ENCODE results near the gene PPM1A.

PPM1A gene

DNA sequence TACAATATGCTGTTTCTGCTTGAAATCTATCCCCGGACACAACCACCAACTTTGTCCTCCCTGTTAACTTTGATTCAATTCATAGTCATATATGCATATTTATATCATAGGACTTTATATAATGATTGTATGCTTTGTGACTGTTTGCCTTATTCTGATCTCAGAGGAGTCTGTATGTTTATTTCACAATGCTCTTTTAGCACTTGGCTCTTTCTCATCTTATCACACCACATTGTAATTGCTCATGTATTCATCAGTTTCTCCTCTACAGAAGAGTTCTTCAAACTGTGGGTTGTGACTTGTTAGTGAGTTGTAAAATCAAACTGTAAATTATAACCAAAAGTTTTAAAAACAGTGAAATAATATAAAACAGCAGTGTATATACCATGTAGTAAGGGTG, 21.7 kb upstream of the PPM1A start:
- no peak for DNase-seq

DNA sequence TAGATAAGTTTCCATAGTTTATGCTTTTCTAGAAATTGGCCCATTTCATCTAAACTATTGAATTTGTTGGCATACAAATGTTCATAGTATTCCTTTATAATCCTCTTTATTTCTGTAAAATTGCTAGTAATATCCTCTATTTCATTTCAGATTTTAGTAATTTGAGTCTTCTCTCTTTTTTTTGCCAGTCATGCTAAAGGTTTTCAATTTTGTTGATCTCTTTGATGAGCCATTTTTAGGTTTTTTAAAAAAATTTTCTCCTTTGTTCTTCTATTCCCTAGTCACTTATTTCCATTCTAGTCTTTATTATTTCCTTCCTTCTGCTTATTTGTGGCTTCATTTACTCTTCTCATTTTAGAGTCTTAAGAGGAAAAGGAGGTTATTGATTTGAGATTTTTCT, 19.4 kb upstream of the PPM1A start:
- no peak for DNase-seq

DNA sequence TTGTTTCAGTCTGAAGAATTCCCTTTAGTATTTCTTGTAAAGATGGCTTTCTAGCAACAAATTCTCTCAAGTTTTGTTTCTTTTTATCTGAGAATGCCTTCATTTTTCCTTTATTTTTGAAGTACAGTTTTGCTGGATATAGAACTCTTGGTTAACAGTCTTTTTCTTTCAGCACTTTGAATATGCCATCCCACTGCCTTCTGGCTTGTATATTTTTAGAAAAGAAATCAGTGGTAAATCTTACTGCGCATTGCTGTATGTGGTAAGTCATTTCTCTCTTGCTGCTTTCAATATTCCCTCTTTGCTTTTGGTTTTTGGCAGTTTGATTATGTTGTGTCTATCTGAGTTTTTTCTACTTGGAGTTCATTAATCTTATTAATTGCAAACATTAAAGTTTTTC, 16.8 kb upstream of the PPM1A start:
- DNase-seq = no peak

DNA sequence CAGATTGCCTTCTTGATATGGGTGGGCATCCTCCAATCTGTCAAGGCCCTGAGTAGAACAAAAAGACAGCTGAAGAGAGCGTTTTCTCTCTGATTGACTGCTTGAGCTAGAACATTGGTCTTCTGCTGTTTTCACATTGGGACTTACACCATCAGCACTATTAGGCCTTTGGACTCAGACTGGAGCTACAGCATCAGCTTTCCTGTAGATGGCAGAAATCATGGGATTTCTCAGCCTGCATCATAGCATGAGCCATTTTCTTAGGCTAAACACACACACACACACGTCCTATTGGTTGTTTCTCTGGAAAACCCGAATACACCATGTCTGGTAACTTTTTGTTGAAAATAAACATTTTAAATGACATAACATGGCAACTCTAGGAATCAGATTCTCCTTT, 15.8 kb upstream of the PPM1A start:
- no peak for DNase-seq

DNA sequence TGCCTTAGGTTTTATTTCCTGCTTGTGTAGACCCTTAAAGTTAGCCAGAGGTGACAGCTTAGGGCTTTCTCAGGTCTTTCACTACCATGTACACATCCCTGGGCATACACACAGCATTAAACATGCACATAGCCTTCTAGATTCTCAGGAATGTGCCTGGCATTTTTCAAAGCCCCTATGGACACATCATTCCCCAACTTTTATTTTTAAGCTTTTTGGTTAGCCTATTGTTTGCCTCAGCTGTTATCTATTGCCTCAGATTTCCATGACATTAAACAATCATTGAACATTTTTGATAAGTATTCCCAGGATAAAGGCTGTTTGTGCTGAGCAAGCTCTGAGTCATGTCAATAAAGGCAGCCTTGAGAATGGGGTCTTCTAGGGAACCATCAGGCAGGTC, 15.1 kb upstream of the PPM1A start:
- DNase-seq = no peak

DNA sequence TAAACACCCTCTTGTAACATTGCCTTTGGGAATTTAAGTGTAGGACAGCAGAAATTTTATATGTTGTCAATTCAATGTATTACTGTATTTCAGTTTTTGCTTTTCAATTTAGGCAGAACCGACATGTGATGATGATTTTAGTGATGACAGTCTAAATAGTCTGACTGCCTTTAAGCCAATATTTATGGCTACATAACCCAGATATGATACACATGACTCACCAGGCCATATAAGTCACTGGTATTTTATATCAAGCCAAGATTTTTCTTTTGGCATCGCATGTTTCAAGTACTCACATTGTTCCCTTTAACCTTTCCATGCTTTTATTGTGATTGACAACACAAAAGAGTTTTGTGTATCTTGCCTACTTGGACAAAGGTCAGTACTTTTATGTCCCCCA, 13.6 kb upstream of the PPM1A start:
- no peak for DNase-seq

DNA sequence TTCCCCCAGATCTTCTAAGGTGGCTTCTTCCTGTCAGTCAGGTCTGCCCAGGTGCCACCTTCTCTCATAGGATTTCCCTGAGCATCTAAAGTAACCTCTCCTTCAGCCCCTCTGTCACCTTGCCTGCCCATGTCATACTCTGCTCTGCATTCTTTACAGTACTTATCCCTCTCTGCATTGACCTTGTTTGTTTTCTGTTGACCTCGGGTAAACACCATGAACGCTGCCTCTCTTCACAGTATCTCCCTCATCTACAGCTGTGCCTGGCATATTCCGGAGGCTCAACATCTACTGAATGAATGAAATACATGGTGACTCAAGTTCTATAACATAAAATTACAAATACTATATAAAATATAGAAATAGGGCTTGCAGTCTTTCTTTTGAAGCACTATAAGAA, 10.1 kb upstream of the PPM1A start:
- no peak for DNase-seq

DNA sequence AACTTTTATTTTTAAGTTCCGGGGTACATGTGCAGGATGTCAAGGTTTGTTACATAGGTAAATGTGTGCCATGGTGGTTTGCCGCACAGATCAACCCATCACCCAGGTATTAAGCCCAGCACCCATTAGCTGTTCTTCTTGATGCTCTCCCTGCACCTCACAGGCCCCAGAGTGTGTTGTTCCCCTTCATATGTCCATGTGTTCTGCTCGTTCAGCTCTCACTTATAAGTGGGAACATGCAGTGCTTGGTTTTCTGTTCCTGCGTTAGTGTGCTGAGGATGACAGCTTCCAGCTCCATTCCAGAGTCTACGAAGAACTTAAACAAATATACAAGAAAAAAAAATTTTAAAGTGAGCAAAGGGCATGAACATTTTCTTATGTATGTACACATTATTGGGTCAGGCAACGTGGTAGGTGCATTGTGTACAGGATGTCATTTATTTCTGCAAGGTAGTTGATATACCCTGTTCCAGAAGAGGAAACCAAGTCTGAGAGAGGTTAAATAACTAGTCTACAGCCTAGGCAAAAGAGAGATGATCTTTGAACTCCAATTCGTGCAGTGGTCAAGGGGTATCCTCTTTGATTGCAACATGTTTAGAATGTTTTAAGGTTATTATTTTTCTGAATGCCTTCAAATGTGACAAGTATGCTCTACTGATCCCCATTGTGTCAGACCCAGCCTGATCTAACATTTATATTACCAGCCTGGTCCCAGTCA, 8.7 kb upstream of the PPM1A start:
- no peak for DNase-seq

DNA sequence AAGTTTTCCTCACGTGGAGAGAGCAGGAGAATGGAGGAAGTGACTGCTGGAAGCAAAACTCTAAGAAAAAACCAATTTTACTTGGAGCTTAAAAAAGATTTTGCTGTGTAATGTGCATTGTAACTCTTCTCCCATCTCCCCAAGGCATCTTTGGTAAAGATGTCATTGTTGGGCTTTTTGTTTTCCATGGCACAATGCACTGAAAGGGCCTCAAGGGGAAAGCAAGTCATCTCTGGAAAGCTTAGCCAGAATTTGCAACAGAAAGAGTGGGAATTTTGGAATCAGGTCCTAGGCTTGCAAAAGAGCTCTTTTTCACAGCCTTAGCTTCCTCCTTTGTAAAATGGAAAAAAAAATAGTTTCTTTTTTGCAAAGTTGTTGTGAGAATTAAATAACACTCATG, 7.9 kb upstream of the PPM1A start:
- DNase-seq = no peak

DNA sequence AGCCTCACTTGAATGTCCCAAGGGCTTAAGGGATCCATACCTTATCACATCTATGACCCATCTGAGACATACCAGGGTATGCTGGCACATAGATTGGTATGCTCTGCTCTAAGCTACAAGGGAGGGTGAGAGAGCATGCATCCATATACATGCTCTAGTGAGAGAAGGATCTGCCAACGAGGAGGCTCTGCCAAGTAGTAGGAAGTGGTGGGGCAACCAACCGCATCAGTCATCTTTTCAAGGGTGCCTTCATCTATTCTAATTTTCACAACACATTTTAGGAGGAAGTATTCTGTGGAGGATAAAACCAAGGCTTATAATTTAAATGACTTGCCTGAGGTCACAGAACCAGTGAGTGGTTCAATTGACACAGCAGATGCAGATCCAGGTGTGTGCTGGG, 6.6 kb upstream of the PPM1A start:
- DNase-seq = no peak

DNA sequence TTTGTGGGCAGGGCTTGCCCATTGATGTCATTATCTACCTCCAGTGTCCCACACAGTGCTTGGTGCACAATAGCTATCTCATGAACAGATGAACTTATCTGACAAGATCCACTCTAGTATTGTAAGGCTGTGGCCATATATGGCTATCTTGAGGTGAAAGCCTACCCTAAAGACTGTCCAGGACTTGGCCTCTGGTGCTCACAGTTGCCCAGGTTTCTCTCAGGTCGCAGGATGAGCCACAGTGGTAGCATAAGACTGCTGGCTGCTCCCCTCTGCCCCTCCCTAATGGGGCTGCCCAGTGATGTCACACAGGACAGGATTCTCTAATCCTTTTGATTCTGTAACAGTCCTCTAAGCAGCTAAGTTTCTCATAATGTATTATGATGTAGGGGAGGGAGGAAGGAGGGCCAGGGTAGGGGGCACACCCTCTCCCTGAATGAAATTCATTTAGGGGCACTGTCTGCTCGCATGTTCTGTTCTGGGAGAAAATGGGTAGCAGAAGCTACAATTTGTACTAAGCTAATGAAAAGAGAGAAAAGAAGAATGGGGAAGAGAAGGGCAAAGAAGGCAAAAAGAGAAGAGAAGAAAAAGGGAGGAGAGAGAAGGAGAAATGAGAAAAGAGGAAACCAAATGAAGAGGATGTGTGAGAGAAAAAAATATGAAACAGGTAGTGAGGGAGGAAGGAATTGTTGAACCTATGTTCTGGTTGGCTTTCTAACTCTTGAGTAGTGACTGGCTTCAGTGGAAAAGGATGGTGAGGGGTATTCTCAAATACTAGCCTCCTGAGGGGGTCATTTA, 3.4 kb upstream of the PPM1A start:
- DNase-seq = no peak

DNA sequence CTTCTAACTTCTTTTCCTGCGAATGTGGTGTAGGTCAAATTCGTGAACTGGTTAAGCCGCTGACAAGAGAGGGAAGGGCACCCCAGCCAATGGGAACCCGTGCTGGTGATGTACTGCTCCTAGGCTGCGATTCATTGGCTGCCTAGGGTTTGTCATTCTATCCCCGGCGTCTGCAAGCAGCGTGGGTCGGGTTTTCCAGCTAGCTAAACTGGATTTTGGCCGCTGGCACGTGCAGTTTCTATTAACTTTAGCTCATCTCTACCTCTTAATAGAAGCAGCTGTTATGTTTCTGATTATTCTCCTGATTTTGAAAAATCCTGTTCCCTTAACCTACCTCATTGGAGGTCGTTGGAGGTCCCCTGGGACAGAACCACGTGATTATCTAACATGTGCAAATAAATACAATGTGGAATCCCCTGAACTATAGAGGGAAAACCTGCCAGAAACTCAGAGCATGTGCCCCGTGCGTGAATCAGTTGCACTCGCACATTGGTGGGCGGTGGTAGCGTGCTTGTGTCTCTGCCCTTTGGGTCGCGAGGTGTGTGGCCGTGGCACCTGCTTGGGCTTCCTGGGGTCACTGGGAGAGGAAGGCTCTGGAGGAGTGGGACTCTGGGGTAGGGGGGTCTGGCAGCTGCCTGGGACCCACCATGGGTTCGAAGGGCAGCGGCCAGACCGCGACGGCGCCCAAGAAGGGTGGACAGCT, 876 bp upstream of the PPM1A start:
- DNase-seq = peak; percentile 8

DNA sequence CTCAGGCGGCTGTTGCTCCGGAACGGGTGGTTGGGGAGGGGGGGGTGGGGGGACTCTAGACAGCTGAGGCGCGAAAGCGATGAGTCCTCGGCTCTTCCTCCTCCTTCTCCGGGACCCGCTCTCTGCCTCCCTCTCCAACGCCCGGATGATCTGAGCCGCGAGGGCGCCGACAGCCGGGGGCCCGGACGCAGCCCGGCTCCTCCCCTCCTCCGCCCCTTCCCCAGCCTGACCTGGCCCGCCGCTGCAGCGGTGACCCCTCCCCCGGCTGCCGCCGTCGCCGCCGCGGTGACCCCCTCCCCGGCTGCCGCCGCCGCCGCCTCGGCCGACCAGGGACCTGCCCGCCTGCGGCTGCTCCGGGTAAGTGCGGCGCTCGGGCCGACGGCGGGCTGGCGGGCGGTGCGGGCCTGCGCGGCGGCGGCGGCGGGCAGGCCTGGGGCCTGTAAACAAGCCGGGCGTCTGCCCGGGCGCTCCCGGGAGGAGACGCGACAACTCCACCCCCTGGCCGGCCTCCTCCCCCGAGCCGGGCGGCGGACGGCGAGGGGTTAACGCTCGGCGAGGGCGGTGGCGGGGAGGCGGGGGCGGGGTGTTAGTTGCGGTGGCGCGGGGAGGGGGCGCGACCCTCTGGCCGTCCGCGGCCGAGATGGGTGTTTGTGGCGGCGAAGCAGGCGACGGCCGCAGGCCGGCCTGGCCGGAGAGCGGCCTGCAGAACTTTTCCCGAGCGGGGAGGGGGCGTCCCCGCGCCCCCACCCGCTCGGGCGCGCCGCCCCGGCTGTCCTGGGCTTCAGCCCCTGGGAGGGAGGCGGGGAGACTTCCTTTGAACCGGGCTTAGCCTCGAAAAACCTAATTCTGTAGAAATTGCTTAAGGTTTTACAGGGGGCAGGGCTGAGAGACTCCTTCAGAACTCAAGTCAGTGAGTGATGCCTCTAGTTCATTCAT, 568 bp downstream of the PPM1A start:
- DNase-seq = no peak

DNA sequence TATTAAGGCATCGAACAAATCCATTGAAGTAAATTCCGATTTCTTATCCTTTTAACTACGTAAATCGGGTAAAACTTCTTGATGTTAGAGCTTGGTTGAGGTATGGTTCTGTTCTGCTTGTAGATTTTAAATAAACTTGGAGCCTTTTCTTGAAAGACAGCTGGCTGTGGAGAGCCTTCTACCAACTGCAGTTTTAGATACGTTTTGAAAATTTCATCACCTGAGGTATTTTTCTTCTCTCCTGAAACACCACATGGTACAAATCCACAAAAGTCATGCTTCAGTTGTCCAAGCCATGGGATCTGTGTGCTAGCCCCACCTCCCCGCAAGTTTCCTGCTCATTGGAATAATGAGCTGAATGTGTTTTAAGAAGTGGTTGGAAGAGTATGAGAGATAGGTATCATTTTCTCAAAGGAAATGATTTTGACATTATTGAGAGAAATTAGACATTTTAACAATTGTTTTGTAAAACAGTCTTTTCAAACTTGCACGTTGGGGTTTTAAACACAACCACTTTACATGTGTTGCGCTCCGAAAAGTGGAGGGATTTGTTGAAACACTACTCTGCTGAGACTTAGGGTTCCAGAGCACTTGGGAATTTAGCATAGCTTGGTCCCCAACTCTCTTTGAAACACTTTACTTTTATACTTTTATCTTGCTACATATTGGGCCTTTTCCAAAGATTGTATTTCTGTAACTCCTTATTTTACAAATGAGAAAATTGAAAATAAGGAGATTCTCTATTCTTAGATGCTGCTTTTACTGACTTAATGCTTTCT, 1.4 kb downstream of the PPM1A start:
- no peak for DNase-seq

DNA sequence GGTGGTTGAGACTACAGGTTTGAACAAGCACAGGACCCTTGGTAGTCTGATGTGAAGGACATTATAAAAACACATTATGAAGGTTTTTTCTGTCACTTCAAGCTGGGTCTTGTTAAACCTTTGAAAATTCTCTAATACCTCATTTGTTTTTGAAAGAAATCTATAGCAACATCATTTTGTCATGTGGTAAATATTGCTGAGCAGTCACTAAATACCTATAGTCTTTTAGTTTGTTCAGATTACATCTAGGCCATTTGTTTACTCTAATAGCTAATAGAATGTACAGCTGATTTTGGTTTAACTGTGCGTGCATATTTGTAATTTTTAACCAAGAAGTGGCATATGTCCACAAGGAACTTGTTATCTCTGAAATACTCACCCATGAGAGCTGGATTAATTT, 2.9 kb downstream of the PPM1A start:
- DNase-seq = no peak

DNA sequence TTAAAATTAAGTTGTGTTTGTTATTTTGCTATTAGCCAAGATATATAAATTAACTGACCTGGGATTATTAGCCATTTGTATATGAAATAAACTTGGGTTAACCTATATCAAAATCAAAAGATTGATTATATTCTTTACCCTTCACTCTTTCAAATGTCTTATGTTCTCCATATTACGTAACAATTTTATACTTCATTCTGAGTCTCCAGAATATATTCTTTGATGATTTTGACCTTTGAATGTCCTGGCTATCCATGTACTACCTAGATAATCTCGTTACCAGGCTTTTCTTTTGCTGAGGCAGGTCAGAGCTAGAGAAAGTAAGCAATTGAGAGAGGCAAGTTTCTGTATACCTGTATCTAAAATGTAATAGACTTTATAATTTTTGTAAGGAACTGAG, 3.6 kb downstream of the PPM1A start:
- DNase-seq = no peak

DNA sequence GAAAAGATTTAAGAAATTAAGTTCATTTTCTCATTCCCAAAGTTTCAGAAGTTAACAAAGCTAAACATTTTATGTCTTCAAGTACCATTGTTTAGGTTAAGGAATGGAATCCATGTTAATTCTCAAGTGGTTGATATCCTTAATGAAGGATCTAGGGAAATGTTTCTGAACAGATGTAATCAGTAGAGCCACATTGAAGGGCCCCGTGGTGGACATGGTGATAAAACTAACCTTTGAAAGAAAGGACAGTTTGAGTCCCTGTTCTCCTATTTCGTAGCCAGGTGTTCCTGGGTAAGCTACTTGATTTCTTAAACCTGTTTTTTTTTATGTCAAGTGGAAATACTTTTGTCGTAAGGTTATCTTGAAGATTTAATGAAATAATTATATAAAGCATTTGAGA, 4.6 kb downstream of the PPM1A start:
- no peak for DNase-seq

DNA sequence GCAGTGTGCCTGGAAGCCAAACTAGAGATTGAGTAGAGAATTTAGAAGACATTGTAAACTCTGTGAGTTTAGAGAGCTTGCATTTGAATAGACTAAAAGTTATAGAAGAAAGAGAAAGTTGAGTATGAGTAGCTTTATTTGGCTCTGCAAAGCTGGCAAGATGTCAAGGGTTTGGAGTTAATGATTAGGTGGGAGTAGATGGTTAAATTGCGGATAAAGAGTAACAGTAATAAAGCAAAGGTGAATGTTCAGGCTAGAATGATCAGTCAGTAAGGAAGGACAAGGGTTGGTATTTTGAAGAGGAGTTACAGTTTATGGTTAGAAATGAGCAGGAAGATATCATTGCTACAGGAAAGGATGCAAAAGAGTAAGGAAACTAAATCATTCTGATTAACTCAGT, 5.2 kb downstream of the PPM1A start:
- DNase-seq = no peak

DNA sequence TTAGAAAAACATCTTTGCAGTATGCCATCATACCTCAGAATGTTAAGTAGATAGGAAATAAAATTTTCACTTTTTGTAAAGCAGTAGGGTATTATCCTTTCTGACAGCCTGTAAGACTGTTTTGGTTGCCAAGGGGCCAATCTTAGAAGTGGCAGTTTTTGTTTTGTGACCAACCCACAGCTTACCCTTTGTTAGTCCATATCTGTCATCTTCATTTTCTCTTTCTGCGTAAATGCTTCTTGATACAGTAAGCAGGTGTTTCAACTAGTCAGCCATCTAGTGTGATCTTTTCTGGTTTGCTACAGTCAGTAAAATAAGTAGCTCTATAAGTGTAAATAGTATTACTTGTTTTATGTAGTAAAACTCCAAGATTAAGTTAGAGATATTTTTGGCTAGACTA, 8.8 kb downstream of the PPM1A start:
- no peak for DNase-seq

DNA sequence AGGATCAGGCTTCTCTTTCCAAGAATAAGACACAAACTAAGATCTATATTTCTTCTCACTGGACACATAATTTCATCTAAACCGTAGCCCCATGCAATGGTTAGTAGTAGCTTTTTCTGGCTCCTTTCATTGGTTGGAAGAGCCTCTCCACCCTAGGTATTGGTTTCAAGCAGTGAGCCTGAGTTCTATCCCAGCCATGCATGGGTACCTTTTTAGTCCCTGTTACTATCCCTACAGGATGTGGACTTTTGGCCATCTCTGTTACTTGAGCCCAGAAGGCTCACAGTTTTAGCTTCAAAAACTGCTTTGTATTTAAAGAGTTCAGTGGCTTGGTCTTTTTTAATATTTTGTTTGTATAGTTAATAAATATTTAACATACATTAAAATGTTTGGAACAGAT, 16.1 kb downstream of the PPM1A start:
- no peak for DNase-seq

DNA sequence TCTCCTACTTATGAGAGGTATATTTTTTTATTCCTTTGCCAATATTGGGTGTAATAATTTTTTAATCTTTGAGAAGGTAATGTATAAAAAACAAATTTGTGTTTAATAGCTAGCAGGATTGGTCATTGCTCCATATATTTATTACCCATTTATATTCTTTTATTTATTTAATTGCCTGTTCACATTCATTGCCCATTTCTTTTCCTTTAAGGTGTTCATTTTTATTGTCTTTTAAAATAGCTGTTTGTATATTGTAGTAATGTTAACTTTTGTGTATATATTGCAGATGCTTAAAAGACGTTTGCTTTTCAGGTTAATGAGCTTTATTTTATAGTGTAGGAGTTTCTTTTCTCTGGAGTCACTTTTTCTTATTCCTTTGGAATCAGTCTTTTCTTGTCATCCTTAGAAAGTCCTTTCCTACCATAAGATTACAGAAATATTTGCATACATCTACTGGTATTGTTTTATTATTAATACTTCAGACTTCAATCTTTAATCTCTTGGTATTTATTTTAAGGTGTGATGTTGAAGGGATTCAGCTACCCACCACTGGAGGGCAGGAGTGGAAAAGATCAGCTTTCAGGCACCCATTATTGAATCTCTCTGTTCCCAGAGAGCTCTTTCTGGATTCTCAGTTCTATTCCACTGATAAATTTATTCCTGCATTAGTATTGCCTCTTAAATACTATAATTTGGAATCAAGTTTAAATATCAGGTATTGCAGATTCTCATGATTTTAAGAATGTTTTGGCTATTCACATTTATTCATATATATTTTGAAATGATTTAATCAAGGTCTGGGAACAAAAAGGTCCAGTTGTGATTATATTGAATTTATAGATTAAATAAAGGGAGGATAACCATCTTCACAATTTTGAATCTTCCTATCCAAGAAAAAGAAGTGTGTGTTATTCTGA, 17.3 kb downstream of the PPM1A start:
- no peak for DNase-seq

Data from GOT3 (cell line).